GM12874 (cell line): ENCODE measurements around the gene ENTPD8.

ENCODE experiments used
- CTCF ChIP-seq: IDR thresholded peaks from 2 replicates; pipeline ENCODE4 v1.5.1; 2011; ENCODE audit warnings: low read depth, mild to moderate bottlenecking, control low read depth, low read length, moderate library complexity; ENCODE audit not compliant: insufficient read depth

The ENTPD8 gene

GRCh38 chr9:137486141-137486490 is 45.0 kb upstream of the ENTPD8 start:
- TF ChIP-seq CTCF, result no peak

GRCh38 chr9:137485343-137486140 is 44.4 kb upstream of the ENTPD8 start:
- TF ChIP-seq CTCF, result no peak

- no peak for TF ChIP-seq CTCF
Measured at GRCh38 chr9:137484551-137485315, 43.6 kb upstream of the ENTPD8 start.

- TF ChIP-seq CTCF, result no peak
Measured at GRCh38 chr9:137482094-137482781, 41.1 kb upstream of the ENTPD8 start.

GRCh38 chr9:137480686-137481683 is 39.8 kb upstream of the ENTPD8 start:
- no peak for TF ChIP-seq CTCF

- no peak for TF ChIP-seq CTCF
Measured at GRCh38 chr9:137479892-137480685, 38.9 kb upstream of the ENTPD8 start.
